ENCODE results near the gene HNRNPK.

- TF ChIP-seq, protein P1, sequence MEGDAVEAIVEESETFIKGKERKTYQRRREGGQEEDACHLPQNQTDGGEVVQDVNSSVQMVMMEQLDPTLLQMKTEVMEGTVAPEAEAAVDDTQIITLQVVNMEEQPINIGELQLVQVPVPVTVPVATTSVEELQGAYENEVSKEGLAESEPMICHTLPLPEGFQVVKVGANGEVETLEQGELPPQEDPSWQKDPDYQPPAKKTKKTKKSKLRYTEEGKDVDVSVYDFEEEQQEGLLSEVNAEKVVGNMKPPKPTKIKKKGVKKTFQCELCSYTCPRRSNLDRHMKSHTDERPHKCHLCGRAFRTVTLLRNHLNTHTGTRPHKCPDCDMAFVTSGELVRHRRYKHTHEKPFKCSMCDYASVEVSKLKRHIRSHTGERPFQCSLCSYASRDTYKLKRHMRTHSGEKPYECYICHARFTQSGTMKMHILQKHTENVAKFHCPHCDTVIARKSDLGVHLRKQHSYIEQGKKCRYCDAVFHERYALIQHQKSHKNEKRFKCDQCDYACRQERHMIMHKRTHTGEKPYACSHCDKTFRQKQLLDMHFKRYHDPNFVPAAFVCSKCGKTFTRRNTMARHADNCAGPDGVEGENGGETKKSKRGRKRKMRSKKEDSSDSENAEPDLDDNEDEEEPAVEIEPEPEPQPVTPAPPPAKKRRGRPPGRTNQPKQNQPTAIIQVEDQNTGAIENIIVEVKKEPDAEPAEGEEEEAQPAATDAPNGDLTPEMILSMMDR (IDR thresholded peaks at IDR 0.05; ENCODE audit: insufficient read depth, low read length, poor library complexity, severe bottlenecking), result peak; percentile 39
- TF ChIP-seq EZH2phosphoT487 (conservative IDR thresholded peaks at IDR 0.05; ENCODE audit: low read length), result no peak
Measured at GRCh38 chr9:83920469-83920926, 59.5 kb downstream of the HNRNPK start.

Measured in SU-DHL-6 (cell line).